Progenitor cell of endocrine pancreas (in vitro differentiated cells): ENCODE measurements around the gene TPPP3. TPM values are rescaled to one million over a fixed set of nuclear protein-coding genes. Genes with fewer than 3 reads are reported as not detected.

Experiments
- DNase-seq: peaks from one replicate; pipeline ENCODE4 v3.0.0; 2021; ENCODE audit warnings: low spot score; ENCODE audit not compliant: unreplicated experiment
- H3K27ac Mint-ChIP-seq: 2 replicates; pipeline ENCODE4 v1.8.0; 2021; ENCODE audit warnings: mild to moderate bottlenecking, moderate library complexity, mixed read lengths
- H3K27me3 Mint-ChIP-seq: 2 replicates; pipeline ENCODE4 v1.8.0; 2021; ENCODE audit warnings: mixed read lengths
- H3K36me3 Mint-ChIP-seq: 2 replicates; pipeline ENCODE4 v1.8.0; 2022; ENCODE audit warnings: mixed read lengths; ENCODE audit not compliant: insufficient read depth
- H3K4me1 Mint-ChIP-seq: 2 replicates; pipeline ENCODE4 v1.8.0; 2021; ENCODE audit warnings: low read depth, mixed read lengths
- H3K4me3 Mint-ChIP-seq: 2 replicates; pipeline ENCODE4 v1.8.0; 2021; ENCODE audit warnings: low read depth, mild to moderate bottlenecking, moderate library complexity, mixed read lengths
- H3K9me3 Mint-ChIP-seq: 2 replicates; pipeline ENCODE4 v1.8.0; 2021; ENCODE audit warnings: low read depth, mixed read lengths
- total RNA-seq: library from RNA; stranded (reverse); gene quantifications from 2 replicates; pipeline ENCODE4 v1.2.1, GENCODE V29; 2021
- TF ChIP-seq, protein P1 (sequence below): fragments of 200-600 bp; sonication (generic); IDR thresholded peaks from one replicate; pipeline ENCODE4 v1.5.0; 2021; ENCODE audit warnings: antibody characterized with exemption, mild to moderate bottlenecking; ENCODE audit not compliant: unreplicated experiment

The TPPP3 gene
- total RNA-seq, 1 donor from 2014 or later, result 17.5 TPM

DNA sequence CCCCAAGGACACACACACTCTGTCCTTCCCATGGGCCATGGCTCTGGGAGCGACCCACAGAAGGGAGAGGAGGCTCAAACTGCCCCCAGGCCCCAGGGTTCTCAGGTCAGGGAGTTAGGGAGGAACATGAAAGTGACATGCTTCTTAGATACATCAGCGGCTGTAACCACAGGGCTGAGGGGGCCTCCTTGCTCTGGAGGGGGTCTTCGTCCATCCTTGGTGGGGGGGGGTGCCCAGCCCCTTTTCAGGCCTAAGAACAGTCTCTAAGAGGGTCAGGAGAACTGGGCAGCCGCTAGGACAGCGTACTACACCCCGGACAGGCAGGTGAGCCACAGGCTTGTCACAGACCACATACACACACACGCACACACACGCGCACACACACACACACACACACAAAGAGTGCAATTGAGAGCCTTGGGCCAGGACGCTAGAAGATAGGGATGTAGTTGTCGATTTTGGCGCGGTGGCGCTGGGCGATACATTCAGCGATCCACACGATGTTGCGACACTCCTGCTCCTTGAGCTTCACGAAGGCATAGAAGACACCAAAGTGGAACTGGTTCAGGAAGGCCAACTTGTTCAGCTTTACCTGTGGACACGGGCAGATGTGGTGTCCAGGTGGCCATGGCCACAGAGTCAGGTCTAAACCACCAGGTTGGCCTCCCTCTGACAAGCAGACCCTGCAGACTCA is 44.9 kb upstream of the TPPP3 start:
- Mint-ChIP-seq H3K4me3 (no peak overlapping the region), H3K4me1 (peaks cover 6% of the 10 kb centered on the region)

DNA sequence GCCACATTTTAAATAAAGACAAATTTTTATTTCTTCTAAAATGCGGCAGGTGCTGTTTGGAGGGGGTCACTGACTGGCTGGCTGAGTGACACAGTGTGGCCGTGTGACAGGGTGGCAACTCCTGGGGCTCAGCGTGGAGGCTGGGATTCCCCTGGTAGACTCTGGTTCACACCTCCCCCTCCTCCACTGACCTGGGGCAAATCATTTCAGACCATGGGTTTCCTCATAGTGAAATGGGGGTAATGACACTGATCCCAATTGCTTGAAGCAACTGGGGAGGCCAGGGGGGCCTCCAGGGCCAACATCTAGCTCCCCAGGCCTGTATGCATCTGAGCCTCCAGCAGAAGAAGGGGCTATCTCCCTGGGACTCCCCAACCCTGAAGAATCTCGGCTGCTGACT is 44.2 kb upstream of the TPPP3 start:
- H3K27ac Mint-ChIP-seq, result no peak overlapping the region
- H3K36me3 Mint-ChIP-seq, result peaks cover 3% of the 10 kb centered on the region
- TF ChIP-seq, protein P1, sequence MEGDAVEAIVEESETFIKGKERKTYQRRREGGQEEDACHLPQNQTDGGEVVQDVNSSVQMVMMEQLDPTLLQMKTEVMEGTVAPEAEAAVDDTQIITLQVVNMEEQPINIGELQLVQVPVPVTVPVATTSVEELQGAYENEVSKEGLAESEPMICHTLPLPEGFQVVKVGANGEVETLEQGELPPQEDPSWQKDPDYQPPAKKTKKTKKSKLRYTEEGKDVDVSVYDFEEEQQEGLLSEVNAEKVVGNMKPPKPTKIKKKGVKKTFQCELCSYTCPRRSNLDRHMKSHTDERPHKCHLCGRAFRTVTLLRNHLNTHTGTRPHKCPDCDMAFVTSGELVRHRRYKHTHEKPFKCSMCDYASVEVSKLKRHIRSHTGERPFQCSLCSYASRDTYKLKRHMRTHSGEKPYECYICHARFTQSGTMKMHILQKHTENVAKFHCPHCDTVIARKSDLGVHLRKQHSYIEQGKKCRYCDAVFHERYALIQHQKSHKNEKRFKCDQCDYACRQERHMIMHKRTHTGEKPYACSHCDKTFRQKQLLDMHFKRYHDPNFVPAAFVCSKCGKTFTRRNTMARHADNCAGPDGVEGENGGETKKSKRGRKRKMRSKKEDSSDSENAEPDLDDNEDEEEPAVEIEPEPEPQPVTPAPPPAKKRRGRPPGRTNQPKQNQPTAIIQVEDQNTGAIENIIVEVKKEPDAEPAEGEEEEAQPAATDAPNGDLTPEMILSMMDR, result no peak
- H3K27me3 Mint-ChIP-seq, result no peaks in the 10 kb centered on the region
- no peaks in the 10 kb centered on the region for H3K9me3 Mint-ChIP-seq
- H3K4me3 Mint-ChIP-seq, result no peak overlapping the region
- H3K4me1 Mint-ChIP-seq, result peaks cover 9% of the 10 kb centered on the region
- DNase-seq, result no peak

More for the DNA sequence above, 44.9 kb upstream of the TPPP3 start:
- TF ChIP-seq, protein P1, result no peak
- Mint-ChIP-seq H3K9me3 (no peaks in the 10 kb centered on the region), H3K36me3 (peaks cover 3% of the 10 kb centered on the region), H3K27ac (no peak overlapping the region), H3K27me3 (no peaks in the 10 kb centered on the region)
- DNase-seq, result no peak

DNA sequence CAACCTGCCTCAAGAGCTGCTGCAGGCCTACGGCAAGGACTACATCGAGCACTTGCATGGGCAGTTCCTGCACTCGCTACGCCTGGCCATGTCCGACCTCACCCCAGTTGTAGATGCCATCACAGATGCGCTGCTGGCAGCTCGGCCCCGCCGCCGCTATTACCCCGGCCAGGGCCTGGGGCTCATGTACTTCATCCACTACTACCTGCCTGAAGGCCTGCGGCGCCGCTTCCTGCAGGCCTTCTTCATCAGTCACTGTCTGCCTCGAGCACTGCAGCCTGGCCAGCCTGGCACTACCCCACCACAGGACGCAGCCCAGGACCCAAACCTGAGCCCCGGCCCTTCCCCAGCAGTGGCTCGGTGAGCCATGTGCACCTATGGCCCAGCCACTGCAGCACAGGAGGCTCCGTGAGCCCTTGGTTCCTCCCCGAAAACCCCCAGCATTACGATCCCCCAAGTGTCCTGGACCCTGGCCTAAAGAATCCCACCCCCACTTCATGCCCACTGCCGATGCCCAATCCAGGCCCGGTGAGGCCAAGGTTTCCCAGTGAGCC is 43.4 kb upstream of the TPPP3 start:
- Mint-ChIP-seq H3K4me3 (no peak overlapping the region), H3K9me3 (no peaks in the 10 kb centered on the region), H3K36me3 (peaks cover 3% of the 10 kb centered on the region), H3K27ac (no peak overlapping the region), H3K27me3 (no peaks in the 10 kb centered on the region), H3K4me1 (peaks cover 13% of the 10 kb centered on the region)
- TF ChIP-seq, protein P1, result no peak
- DNase-seq, result no peak

DNA sequence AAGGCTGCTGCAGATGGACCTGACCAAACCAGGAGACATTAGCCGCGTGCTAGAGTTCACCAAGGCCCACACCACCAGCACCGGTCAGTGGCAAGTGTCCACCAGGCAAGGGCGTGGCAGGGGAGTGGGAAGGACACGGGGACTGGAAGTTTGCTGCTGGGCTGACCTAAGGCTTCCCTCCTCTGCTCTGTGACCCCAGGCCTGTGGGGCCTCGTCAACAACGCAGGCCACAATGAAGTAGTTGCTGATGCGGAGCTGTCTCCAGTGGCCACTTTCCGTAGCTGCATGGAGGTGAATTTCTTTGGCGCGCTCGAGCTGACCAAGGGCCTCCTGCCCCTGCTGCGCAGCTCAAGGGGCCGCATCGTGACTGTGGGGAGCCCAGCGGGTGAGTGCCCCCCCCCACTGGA is 42.5 kb upstream of the TPPP3 start:
- Mint-ChIP-seq H3K27me3 (no peaks in the 10 kb centered on the region), H3K4me3 (no peak overlapping the region), H3K9me3 (no peaks in the 10 kb centered on the region), H3K27ac (peak overlapping the region; percentile 49), H3K36me3 (peaks cover 3% of the 10 kb centered on the region), H3K4me1 (peaks cover 13% of the 10 kb centered on the region)
- TF ChIP-seq, protein P1, result no peak
- DNase-seq, result no peak

DNA sequence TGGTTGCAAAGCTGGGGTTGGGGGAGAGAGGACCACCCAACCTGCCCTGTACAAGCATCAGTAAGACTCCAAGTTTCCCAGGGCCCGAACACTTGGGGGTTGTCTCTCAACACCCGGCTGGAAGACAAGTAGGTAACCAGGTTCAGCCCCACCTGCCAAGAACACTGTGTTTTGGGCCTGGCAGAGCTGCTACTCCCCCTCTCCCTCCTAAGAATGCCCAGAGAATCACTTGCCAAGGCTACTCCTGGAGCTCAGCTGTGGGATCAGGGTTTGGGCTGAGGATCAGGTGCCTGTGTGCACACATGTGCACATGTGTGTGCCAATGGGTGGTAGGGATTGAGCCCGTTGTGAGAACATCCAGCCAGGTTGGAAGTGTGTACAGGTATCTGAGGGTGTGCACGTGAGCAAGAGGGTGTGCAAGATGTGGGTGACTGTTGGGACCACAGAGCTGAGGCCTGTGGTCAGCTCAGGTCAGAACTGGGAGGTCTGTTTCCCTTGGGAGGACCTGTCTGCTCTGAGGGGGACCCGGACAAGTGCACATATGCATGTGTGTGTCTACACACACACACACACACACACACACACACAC is 39.9 kb upstream of the TPPP3 start:
- no peak for DNase-seq
- peak overlapping the region; percentile 85 for H3K4me3 Mint-ChIP-seq
- peak overlapping the region; percentile 99 for H3K27ac Mint-ChIP-seq
- peaks cover 15% of the 10 kb centered on the region for H3K4me1 Mint-ChIP-seq
- H3K27me3 Mint-ChIP-seq, result peaks cover 16% of the 10 kb centered on the region
- H3K9me3 Mint-ChIP-seq, result no peaks in the 10 kb centered on the region
- H3K36me3 Mint-ChIP-seq, result peaks cover 3% of the 10 kb centered on the region
- TF ChIP-seq, protein P1, result no peak
